Neuronal stem cell (in vitro differentiated cells): ENCODE data around the gene ENTPD3.
"Not testable (repeated sequence)": the region's sequence is repeated elsewhere in the genome, so short reads cannot be mapped to it uniquely, and the experiment has no call there.

Experiments used
- DNase-seq: peaks from one replicate; pipeline ENCODE4 v3.0.0-alpha.2; 2013; ENCODE audit warnings: low spot score
- H2AFZ ChIP-seq: one replicate; pipeline ENCODE4 v1.6.1; 2013; ENCODE audit warnings: mild to moderate bottlenecking, low read length, inconsistent platforms
- H2AK5ac ChIP-seq: 2 replicates; pipeline ENCODE4 v1.6.1; 2013; ENCODE audit warnings: low read depth, mild to moderate bottlenecking, inconsistent platforms, low read length, moderate library complexity, mixed read lengths
- H2BK120ac ChIP-seq: 2 replicates; pipeline ENCODE4 v1.6.1; 2013; ENCODE audit warnings: low read depth, mild to moderate bottlenecking, inconsistent platforms, low read length, moderate library complexity, mixed read lengths
- H2BK12ac ChIP-seq: one replicate; pipeline ENCODE4 v1.6.1; 2013; ENCODE audit warnings: low read length, inconsistent platforms
- H2BK15ac ChIP-seq: 2 replicates; pipeline ENCODE4 v1.6.1; 2013; ENCODE audit warnings: mild to moderate bottlenecking, low read length, inconsistent platforms, mixed read lengths
- H2BK5ac ChIP-seq: one replicate; pipeline ENCODE4 v1.6.1; 2013; ENCODE audit warnings: inconsistent platforms, mild to moderate bottlenecking, low read length, moderate library complexity
- H3K14ac ChIP-seq: one replicate; pipeline ENCODE4 v1.6.1; 2013; ENCODE audit warnings: low read length, inconsistent platforms
- H3K18ac ChIP-seq: 2 replicates; pipeline ENCODE4 v1.6.1; 2013; ENCODE audit warnings: low read length, inconsistent platforms
- H3K23ac ChIP-seq: 2 replicates; pipeline ENCODE4 v1.6.1; 2013; ENCODE audit warnings: low read depth, mild to moderate bottlenecking, mixed read lengths, low read length, inconsistent platforms; ENCODE audit not compliant: poor library complexity
- H3K27ac ChIP-seq: replicated peaks from 3 replicates; pipeline ENCODE4 v1.5.1; 2013; ENCODE audit warnings: low read length, inconsistent platforms
- H3K27me3 ChIP-seq, 3 experiments: 2 replicates each; pipeline ENCODE4 v1.6.1; 2013; ENCODE audit warnings: low read length in 3 of 3, mild to moderate bottlenecking in 2 of 3, inconsistent platforms in 1 of 3, low read depth in 1 of 3, mixed read lengths in 1 of 3, moderate library complexity in 1 of 3; ENCODE audit not compliant: control insufficient read depth in 3 of 3, insufficient read depth in 3 of 3
- H3K36me3 ChIP-seq, 2 donors: replicated peaks in 1 of 2; 2 replicates each; pipeline ENCODE4 v1.6.1; 2013; ENCODE audit warnings: low read length in 2 of 2; ENCODE audit not compliant: control insufficient read depth in 2 of 2, insufficient read depth in 2 of 2
- H3K4ac ChIP-seq: 2 replicates; pipeline ENCODE4 v1.6.1; 2013; ENCODE audit warnings: inconsistent platforms, mild to moderate bottlenecking, low read length, moderate library complexity
- H3K4me1 ChIP-seq, 2 donors: 1 replicate in 1 of 2; 2 replicates in 1 of 2; pipeline ENCODE4 v1.6.1; 2013; ENCODE audit warnings: low read length in 2 of 2, low read depth in 1 of 2; ENCODE audit not compliant: control insufficient read depth in 2 of 2, insufficient read depth in 1 of 2
- H3K4me2 ChIP-seq: one replicate; pipeline ENCODE4 v1.6.1; 2013; ENCODE audit warnings: mild to moderate bottlenecking, low read length, inconsistent platforms; ENCODE audit not compliant: insufficient read depth, poor library complexity, severe bottlenecking
- H3K4me3 ChIP-seq, 2 donors: 2 replicates each; pipeline ENCODE4 v1.5.1; 2013; ENCODE audit warnings: low read length in 2 of 2, mild to moderate bottlenecking in 2 of 2, inconsistent platforms in 1 of 2, moderate library complexity in 1 of 2
- H3K79me1 ChIP-seq: one replicate; pipeline ENCODE4 v1.6.1; 2013; ENCODE audit warnings: low read depth, mild to moderate bottlenecking, inconsistent platforms, low read length, moderate library complexity
- H3K9ac ChIP-seq: one replicate; pipeline ENCODE4 v1.6.1; 2013; ENCODE audit warnings: mild to moderate bottlenecking, low read depth, low read length, inconsistent platforms; ENCODE audit not compliant: poor library complexity
- H3K9me3 ChIP-seq, 2 donors: replicated peaks in 1 of 2; 2 replicates each; pipeline versions ENCODE3 to v1.6.1; 2013; ENCODE audit warnings: low read length in 2 of 2, mild to moderate bottlenecking in 2 of 2, inconsistent platforms in 1 of 2, low read depth in 1 of 2, mixed read lengths in 1 of 2, moderate library complexity in 1 of 2; ENCODE audit not compliant: control insufficient read depth in 2 of 2, insufficient read depth in 1 of 2
- H4K8ac ChIP-seq: one replicate; pipeline ENCODE4 v1.6.1; 2013; ENCODE audit warnings: low read depth, mild to moderate bottlenecking, inconsistent platforms, low read length, moderate library complexity
- H4K91ac ChIP-seq: one replicate; pipeline ENCODE4 v1.6.1; 2013; ENCODE audit warnings: low read length, low read depth, mild to moderate bottlenecking, inconsistent platforms; ENCODE audit not compliant: poor library complexity
- WGBS, 2 donors: extraction: QIAGEN DNeasy Blood & Tissue Kit; methylation state at CpG; one replicate each; pipeline ENCODE4 v1.1.7; 2013; ENCODE audit warnings: missing lambda C conversion rate in 2 of 2, mixed read lengths in 1 of 2; ENCODE audit not compliant: insufficient read length in 2 of 2, insufficient replicate concordance in 1 of 2; ENCODE audit errors: extremely low coverage in 2 of 2; 5-methylcytosine and 5-hydroxymethylcytosine counted together

Gene ENTPD3

DNA sequence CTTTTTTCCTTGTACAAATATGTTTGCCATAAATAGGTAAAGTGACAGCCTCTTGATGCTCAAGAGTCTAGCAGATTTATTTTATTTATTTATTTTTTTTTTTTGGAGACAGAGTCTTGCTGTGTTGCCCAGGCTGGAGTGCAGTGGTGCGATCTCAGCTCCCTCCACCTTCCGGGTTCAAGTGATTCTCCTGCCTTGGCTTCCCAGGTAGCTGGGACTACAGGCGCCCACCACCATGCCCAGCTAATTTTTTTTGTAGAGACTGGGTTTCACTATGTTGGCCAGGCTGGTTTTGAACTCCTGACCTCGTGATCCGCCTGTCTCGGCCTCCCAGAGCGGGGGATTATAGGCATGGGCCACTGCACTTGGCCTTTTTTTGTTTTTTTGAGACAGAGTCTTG is 75.9 kb downstream of the ENTPD3 start:
- H2AFZ ChIP-seq, H2AK5ac ChIP-seq: not testable (repeated sequence)

DNA sequence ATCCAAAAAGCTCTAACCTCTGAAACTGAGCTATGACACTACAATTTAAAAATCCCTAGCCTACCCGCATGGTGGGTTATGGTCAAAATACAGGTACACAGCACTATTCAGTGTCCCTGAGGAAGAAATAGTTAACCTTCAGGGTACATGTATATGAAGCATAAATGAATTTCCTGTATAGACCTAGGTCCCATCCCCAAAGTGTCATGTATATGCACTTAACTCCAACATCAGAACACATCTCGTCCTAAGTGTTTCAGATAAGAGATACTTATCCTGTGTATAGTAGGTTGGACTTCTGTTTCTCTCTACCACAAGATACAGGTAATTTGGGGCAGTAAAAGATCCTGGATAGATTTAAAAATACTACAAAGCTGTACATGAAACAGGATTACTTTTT is 76.6 kb downstream of the ENTPD3 start:
- Histone ChIP-seq H3K36me3 (peaks cover 35 to 86% of the 10 kb centered on the region in 2 donors), H4K91ac (no peak overlapping the region), H3K79me1 (no peaks in the 10 kb centered on the region)

More for the DNA sequence above, 75.9 kb downstream of the ENTPD3 start:
- H2BK12ac ChIP-seq, H3K4ac ChIP-seq, H3K9me3 ChIP-seq, H3K4me2 ChIP-seq, H3K27me3 ChIP-seq, H3K23ac ChIP-seq, H3K4me3 ChIP-seq, H3K79me1 ChIP-seq, H3K9ac ChIP-seq, H3K4me1 ChIP-seq, H4K91ac ChIP-seq, H4K8ac ChIP-seq, DNase-seq, H3K14ac ChIP-seq, H2BK5ac ChIP-seq, H2BK120ac ChIP-seq, H2BK15ac ChIP-seq, H3K27ac ChIP-seq, H3K18ac ChIP-seq: not testable (repeated sequence)
- peaks cover 36 to 94% of the 10 kb centered on the region in 2 donors for H3K36me3 ChIP-seq
- no CpG with 5 or more reads among the region's 7 CpGs for WGBS, 2 donors

DNA sequence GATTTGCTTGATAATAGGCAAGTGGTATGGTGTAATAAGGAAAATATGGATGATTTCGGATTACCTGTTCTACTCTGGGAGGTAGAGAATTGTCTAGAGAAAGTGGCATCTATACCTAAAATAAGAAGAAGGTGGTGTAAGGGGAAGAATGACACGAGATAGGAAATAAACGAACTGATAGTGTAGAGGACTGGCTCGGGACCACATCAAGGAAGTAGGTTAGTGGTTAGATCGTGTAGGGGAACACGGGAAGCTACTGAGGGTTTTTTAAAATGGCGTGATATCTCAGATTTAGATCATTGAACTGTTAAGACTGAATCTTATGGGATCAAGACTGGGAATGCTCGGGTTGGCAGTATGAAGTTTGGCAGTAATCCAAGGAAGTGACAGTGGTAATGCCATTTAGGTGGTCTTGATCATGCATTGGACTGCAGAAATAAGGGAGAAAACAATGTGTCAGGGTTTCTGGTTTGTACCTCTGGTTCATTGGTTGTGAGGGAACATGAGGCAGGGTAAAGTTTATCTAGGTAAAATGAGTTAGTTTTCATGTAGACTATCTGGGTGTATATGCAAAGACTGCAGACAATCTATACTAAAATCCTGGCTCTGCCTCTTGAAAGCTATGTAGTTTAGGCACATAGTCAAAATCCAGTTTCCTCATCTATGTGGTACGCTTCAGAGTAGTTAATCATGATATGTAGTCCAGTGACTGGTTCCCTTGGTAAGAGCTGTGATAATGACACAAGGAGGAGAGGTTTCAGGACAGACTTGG is 77.5 kb downstream of the ENTPD3 start:
- no peaks in the 10 kb centered on the region for H3K27me3 ChIP-seq
- no peaks in the 10 kb centered on the region for H3K79me1 ChIP-seq
- no peak overlapping the region for H2BK15ac ChIP-seq
- DNase-seq, result no peak
- H3K4me3 ChIP-seq, result no peak overlapping the region
- no peak overlapping the region for H2BK120ac ChIP-seq
- no peak overlapping the region for H3K27ac ChIP-seq
- H2AK5ac ChIP-seq, result no peak overlapping the region
- no peak overlapping the region for H3K14ac ChIP-seq
- H3K9ac ChIP-seq, result no peak overlapping the region
- H3K9me3 ChIP-seq, result no peaks in the 10 kb centered on the region
- H4K8ac ChIP-seq, result no peak overlapping the region
- no peak overlapping the region for H4K91ac ChIP-seq
- no peak overlapping the region for H3K4ac ChIP-seq
- H3K23ac ChIP-seq, result no peak overlapping the region
- WGBS, 2 donors, result no CpG with 5 or more reads among the region's 9 CpGs
- no peak overlapping the region for H3K18ac ChIP-seq
- H2BK5ac ChIP-seq, result no peak overlapping the region
- no peaks in the 10 kb centered on the region for H3K4me1 ChIP-seq
- H2AFZ ChIP-seq, result no peak overlapping the region
- no peak overlapping the region for H3K4me2 ChIP-seq
- H3K36me3 ChIP-seq, result peaks cover 32 to 77% of the 10 kb centered on the region in 2 donors
- H2BK12ac ChIP-seq, result no peak overlapping the region

More for the DNA sequence above, 76.6 kb downstream of the ENTPD3 start:
- Histone ChIP-seq H3K27me3 (no peaks in the 10 kb centered on the region), H2BK12ac (no peak overlapping the region), H2BK5ac (no peak overlapping the region), H2AK5ac (no peak overlapping the region), H3K23ac (no peak overlapping the region), H2AFZ (no peak overlapping the region), H3K4me2 (no peak overlapping the region), H3K18ac (no peak overlapping the region), H3K9me3 (no peaks in the 10 kb centered on the region), H3K4me3 (no peak overlapping the region), H2BK120ac (no peak overlapping the region), H4K8ac (no peak overlapping the region), H2BK15ac (no peak overlapping the region), H3K4ac (no peak overlapping the region), H3K9ac (no peak overlapping the region), H3K4me1 (peaks cover under 1 to 2% of the 10 kb centered on the region in 2 donors), H3K27ac (no peak overlapping the region), H3K14ac (no peak overlapping the region)
- no CpG with 5 or more reads among the region's 2 CpGs for WGBS, 2 donors
- no peak for DNase-seq

DNA sequence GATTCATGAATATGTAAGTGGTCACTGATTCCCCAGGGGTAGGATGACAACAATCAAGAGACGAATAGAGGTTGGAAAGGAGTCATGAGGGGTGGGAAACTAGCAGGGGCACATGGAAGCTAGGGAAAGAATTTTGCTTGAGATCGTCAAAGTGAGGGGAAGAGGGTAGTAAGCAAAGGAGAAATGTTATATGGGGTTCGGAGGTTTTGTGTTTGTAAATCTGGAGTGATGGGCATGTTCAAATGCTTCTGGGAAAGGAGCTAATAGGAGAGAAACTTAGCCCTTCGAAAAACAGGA is 78.1 kb downstream of the ENTPD3 start:
- WGBS, 2 donors, result 100% methylated on average over 1 of the region's 4 CpGs; no CpG with 5 or more reads in 1 of the 2 donors
- peaks cover 30 to 72% of the 10 kb centered on the region in 2 donors for H3K36me3 ChIP-seq

More for the DNA sequence above, 78.1 kb downstream of the ENTPD3 start:
- H3K79me1 ChIP-seq, result no peaks in the 10 kb centered on the region
- no peak overlapping the region for H2BK12ac ChIP-seq
- H3K27ac ChIP-seq, result no peak overlapping the region
- no peaks in the 10 kb centered on the region for H3K4me1 ChIP-seq
- no peak overlapping the region for H3K4me2 ChIP-seq
- no peak overlapping the region for H2BK120ac ChIP-seq
- H4K8ac ChIP-seq, result no peak overlapping the region
- H3K27me3 ChIP-seq, result no peaks in the 10 kb centered on the region
- H2AFZ ChIP-seq, result no peak overlapping the region
- H3K14ac ChIP-seq, result no peak overlapping the region
- H3K4me3 ChIP-seq, result no peak overlapping the region
- no peak overlapping the region for H3K4ac ChIP-seq
- no peaks in the 10 kb centered on the region for H3K9me3 ChIP-seq
- no peak for DNase-seq
- H2BK5ac ChIP-seq, result no peak overlapping the region
- H3K9ac ChIP-seq, result no peak overlapping the region
- H3K18ac ChIP-seq, result no peak overlapping the region
- no peak overlapping the region for H2BK15ac ChIP-seq
- H4K91ac ChIP-seq, result no peak overlapping the region
- H3K23ac ChIP-seq, result no peak overlapping the region
- H2AK5ac ChIP-seq, result no peak overlapping the region
